Type B pancreatic cell (in vitro differentiated cells): ENCODE results near the gene SRD5A3. TPM values are rescaled to one million over a fixed set of nuclear protein-coding genes. Genes with fewer than 3 reads are reported as not detected.

Source experiments
- DNase-seq: peaks from one replicate; pipeline ENCODE4 v3.0.0; 2021; ENCODE audit warnings: mixed read lengths; ENCODE audit not compliant: unreplicated experiment; ENCODE audit errors: extremely low spot score
- H3K27ac Mint-ChIP-seq: 2 replicates; pipeline ENCODE4 v1.8.0; 2021; ENCODE audit warnings: mild to moderate bottlenecking, mixed read lengths
- H3K27me3 Mint-ChIP-seq: 2 replicates; pipeline ENCODE4 v1.8.0; 2021; ENCODE audit warnings: mixed read lengths
- H3K36me3 Mint-ChIP-seq: 2 replicates; pipeline ENCODE4 v1.8.0; 2021; ENCODE audit warnings: mixed read lengths
- H3K4me1 Mint-ChIP-seq: one replicate; pipeline ENCODE4 v1.8.0; 2021; ENCODE audit warnings: mixed read lengths; ENCODE audit not compliant: unreplicated experiment
- H3K4me3 Mint-ChIP-seq: 2 replicates; pipeline ENCODE4 v1.8.0; 2021; ENCODE audit warnings: mild to moderate bottlenecking, mixed read lengths
- H3K9me3 Mint-ChIP-seq: 2 replicates; pipeline ENCODE4 v1.8.0; 2021; ENCODE audit warnings: mixed read lengths
- CTCF ChIP-seq: fragments of 200-600 bp; sonication (generic); conservative IDR thresholded peaks from 2 replicates; pipeline ENCODE4 v1.5.0; 2021; ENCODE audit warnings: antibody characterized with exemption, mild to moderate bottlenecking
- total RNA-seq: library from RNA; stranded (reverse); gene quantifications from 2 replicates; pipeline ENCODE4 v1.2.1, GENCODE V29; 2021; ENCODE audit warnings: low replicate concordance

The SRD5A3 gene
- total RNA-seq, 1 donor from 2014 or later, result 25.7 TPM

GRCh38 chr4:55311792-55312488 is 34.1 kb upstream of the SRD5A3 start:
- no peaks in the 10 kb centered on the region for H3K27me3 Mint-ChIP-seq
- no peaks in the 10 kb centered on the region for H3K36me3 Mint-ChIP-seq
- no peaks in the 10 kb centered on the region for H3K4me1 Mint-ChIP-seq
- no peak for DNase-seq
- no peaks in the 10 kb centered on the region for H3K9me3 Mint-ChIP-seq
- no peak for TF ChIP-seq CTCF
- no peak overlapping the region for H3K4me3 Mint-ChIP-seq
- H3K27ac Mint-ChIP-seq, result no peak overlapping the region

GRCh38 chr4:55312489-55313101 is 33.4 kb upstream of the SRD5A3 start:
- Mint-ChIP-seq H3K36me3 (no peaks in the 10 kb centered on the region), H3K27ac (no peak overlapping the region), H3K27me3 (no peaks in the 10 kb centered on the region), H3K4me1 (no peaks in the 10 kb centered on the region), H3K9me3 (no peaks in the 10 kb centered on the region), H3K4me3 (no peak overlapping the region)
- peak; percentile 70 for TF ChIP-seq CTCF
- DNase-seq, result no peak

GRCh38 chr4:55314141-55314820 is 31.8 kb upstream of the SRD5A3 start:
- Mint-ChIP-seq H3K27me3 (peaks cover 7% of the 10 kb centered on the region), H3K9me3 (no peaks in the 10 kb centered on the region), H3K4me1 (no peaks in the 10 kb centered on the region), H3K4me3 (no peak overlapping the region), H3K27ac (no peak overlapping the region), H3K36me3 (no peaks in the 10 kb centered on the region)
- DNase-seq, result no peak
- TF ChIP-seq CTCF, result no peak

- no peaks in the 10 kb centered on the region for H3K4me1 Mint-ChIP-seq
- no peaks in the 10 kb centered on the region for H3K36me3 Mint-ChIP-seq
- no peak overlapping the region for H3K4me3 Mint-ChIP-seq
- peaks cover 7% of the 10 kb centered on the region for H3K27me3 Mint-ChIP-seq
- TF ChIP-seq CTCF, result no peak
- H3K27ac Mint-ChIP-seq, result no peak overlapping the region
- no peaks in the 10 kb centered on the region for H3K9me3 Mint-ChIP-seq
- no peak for DNase-seq
Observed at GRCh38 chr4:55318175-55319129, 27.6 kb upstream of the SRD5A3 start.

- TF ChIP-seq CTCF, result peak; percentile 91
- no peaks in the 10 kb centered on the region for H3K36me3 Mint-ChIP-seq
- H3K4me1 Mint-ChIP-seq, result no peaks in the 10 kb centered on the region
- no peaks in the 10 kb centered on the region for H3K9me3 Mint-ChIP-seq
- no peak for DNase-seq
- no peak overlapping the region for H3K4me3 Mint-ChIP-seq
- H3K27me3 Mint-ChIP-seq, result peaks cover 16% of the 10 kb centered on the region
- H3K27ac Mint-ChIP-seq, result no peak overlapping the region
Observed at GRCh38 chr4:55321707-55322264, 24.3 kb upstream of the SRD5A3 start.
